ENCODE measurements around the gene KCNH3.

KCNH3 gene

DNA sequence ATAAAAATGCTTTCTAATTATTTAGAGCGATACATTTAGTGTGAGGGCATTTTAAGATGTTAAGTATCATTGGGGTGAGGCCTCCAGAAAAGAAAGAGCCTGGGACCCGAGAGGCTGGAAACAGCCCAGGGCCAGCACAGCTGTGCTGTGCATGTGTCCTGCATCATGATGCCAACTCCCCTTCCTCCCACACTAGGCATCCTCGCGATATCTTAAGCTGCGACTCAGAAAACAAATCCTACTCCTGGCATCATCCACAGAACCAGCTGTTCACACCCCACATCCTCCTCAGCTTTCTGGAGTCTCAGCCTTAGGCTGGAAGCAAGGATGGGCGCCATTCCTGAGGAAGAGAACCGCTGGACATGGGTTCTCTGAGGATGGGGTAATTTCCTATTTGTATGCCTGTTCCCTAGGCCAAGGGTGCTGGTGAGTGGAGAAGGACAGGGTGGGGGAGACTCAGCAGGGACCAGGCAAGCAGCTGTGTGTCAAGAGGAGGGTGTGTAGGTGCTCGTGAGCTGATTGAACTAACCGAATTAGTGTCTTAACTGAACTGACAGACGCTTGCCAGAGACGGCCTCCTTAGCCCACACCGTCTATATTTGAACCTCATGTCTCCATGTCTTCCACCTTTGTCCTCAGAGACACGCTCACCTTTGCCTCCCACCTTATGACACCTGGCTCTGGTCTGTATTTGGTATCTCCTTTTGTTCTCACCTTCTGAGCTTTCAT, 44.7 kb downstream of the KCNH3 start:
- Histone ChIP-seq H3K36me3 (ENCODE audit: low read depth) (no peaks in the 10 kb centered on the region; the same call in 1 of the 2 replicates), H3K4me3 (ENCODE audit: severe bottlenecking) (no peak overlapping the region), H3K9me3 (ENCODE audit: severe bottlenecking) (no peaks in the 10 kb centered on the region), H3K27ac (ENCODE audit: poor library complexity, severe bottlenecking) (no peak overlapping the region), H3K4me1 (ENCODE audit: insufficient read depth, poor library complexity, severe bottlenecking) (no peaks in the 10 kb centered on the region), H3K27me3 (ENCODE audit: insufficient read depth, poor library complexity, severe bottlenecking) (no peaks in the 10 kb centered on the region)
- TF ChIP-seq, protein P1, sequence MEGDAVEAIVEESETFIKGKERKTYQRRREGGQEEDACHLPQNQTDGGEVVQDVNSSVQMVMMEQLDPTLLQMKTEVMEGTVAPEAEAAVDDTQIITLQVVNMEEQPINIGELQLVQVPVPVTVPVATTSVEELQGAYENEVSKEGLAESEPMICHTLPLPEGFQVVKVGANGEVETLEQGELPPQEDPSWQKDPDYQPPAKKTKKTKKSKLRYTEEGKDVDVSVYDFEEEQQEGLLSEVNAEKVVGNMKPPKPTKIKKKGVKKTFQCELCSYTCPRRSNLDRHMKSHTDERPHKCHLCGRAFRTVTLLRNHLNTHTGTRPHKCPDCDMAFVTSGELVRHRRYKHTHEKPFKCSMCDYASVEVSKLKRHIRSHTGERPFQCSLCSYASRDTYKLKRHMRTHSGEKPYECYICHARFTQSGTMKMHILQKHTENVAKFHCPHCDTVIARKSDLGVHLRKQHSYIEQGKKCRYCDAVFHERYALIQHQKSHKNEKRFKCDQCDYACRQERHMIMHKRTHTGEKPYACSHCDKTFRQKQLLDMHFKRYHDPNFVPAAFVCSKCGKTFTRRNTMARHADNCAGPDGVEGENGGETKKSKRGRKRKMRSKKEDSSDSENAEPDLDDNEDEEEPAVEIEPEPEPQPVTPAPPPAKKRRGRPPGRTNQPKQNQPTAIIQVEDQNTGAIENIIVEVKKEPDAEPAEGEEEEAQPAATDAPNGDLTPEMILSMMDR (IDR thresholded peaks at IDR 0.05; ENCODE audit: poor library complexity, severe bottlenecking): no peak
- DNase-seq (ENCODE audit: low spot score) (no peak), ATAC-seq (ENCODE audit: low read depth) (no peak)

DNA sequence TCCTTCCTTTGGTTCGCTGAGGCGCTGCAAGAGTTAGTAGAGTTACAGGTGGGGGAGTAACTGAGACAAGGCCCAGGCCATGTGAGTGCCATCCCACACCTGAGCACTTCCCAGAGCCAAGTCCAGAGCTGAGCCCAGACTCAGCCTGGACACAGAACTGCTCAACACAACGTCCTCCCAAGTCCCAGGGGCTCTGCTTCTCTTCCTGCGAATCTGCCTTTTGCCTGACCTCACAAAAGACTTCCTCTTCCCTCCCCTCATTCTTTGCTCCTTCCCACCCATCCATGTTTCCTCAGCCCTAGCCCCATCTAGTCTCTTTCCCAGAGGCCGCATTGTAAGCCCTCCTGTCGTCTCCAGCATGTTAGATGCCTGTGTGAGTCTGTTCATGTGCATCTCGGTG, 45.8 kb downstream of the KCNH3 start:
- no peaks in the 10 kb centered on the region for H3K4me1 ChIP-seq (ENCODE audit: insufficient read depth, poor library complexity, severe bottlenecking)
- TF ChIP-seq, protein P1 (IDR thresholded peaks at IDR 0.05; ENCODE audit: poor library complexity, severe bottlenecking): no peak

DNA sequence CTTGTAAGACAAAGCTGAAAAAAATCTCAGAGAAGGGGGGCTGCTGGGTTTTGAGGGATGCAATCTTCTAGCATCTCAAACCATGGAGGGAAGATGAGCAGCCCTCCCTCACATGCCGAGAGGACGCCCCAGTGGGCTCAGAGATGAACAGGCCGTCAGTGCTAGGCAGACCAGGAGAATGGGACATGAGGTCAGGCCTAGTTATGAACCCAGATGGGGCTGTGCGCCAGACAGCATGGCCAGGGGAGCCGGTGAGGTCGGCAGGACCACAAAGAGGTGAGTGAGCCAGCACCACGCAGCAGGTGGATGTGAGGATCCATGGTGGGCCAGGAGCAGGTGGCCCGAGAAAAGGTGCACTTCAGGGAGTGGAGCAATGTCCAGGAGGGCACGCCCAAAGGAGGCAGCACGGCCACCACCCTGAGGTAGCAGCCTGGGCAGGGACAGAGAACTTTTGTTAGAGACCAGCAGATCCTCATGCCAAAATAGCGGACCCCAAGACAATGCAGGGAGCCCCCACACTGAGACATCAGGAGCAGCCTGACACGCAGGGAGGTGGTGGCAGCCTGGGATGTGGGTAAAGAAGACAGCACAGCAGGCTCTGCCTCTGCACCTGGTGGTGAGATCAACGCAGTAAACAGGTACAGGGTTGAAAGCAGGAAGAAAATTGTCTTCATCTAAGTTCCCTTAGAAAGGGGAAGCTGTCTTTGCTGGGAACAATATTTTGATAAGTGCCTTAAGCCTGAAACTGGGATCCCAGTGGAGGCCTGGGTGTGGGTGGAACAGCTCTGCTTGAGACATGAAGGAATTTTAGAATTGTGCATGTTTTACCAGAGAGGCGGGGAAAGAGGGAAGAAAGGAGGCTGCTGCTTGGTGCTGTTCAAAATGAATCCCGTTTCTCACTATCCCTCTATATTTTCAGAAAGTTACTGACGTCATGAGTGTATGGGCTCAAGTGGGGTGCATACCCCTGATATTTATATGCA, 46.9 kb downstream of the KCNH3 start:
- no peak for DNase-seq (ENCODE audit: low spot score)
- Histone ChIP-seq H3K27me3 (ENCODE audit: insufficient read depth, poor library complexity, severe bottlenecking) (no peaks in the 10 kb centered on the region), H3K4me3 (ENCODE audit: severe bottlenecking) (no peak overlapping the region), H3K27ac (ENCODE audit: poor library complexity, severe bottlenecking) (no peak overlapping the region), H3K4me1 (ENCODE audit: insufficient read depth, poor library complexity, severe bottlenecking) (no peaks in the 10 kb centered on the region), H3K36me3 (ENCODE audit: low read depth) (no peaks in the 10 kb centered on the region; the same call in 1 of the 2 replicates), H3K9me3 (ENCODE audit: severe bottlenecking) (no peaks in the 10 kb centered on the region)
- TF ChIP-seq, protein P1 (IDR thresholded peaks at IDR 0.05; ENCODE audit: poor library complexity, severe bottlenecking): no peak
- ATAC-seq (ENCODE audit: low read depth): no peak

More for the DNA sequence above, 45.8 kb downstream of the KCNH3 start:
- no peaks in the 10 kb centered on the region for H3K27me3 ChIP-seq (ENCODE audit: insufficient read depth, poor library complexity, severe bottlenecking)
- DNase-seq (ENCODE audit: low spot score) (no peak), ATAC-seq (ENCODE audit: low read depth) (no peak)
- H3K27ac ChIP-seq (ENCODE audit: poor library complexity, severe bottlenecking): no peak overlapping the region
- no peaks in the 10 kb centered on the region; the same call in 1 of the 2 replicates for H3K36me3 ChIP-seq (ENCODE audit: low read depth)
- H3K9me3 ChIP-seq (ENCODE audit: severe bottlenecking): no peaks in the 10 kb centered on the region
- H3K4me3 ChIP-seq (ENCODE audit: severe bottlenecking): no peak overlapping the region

DNA sequence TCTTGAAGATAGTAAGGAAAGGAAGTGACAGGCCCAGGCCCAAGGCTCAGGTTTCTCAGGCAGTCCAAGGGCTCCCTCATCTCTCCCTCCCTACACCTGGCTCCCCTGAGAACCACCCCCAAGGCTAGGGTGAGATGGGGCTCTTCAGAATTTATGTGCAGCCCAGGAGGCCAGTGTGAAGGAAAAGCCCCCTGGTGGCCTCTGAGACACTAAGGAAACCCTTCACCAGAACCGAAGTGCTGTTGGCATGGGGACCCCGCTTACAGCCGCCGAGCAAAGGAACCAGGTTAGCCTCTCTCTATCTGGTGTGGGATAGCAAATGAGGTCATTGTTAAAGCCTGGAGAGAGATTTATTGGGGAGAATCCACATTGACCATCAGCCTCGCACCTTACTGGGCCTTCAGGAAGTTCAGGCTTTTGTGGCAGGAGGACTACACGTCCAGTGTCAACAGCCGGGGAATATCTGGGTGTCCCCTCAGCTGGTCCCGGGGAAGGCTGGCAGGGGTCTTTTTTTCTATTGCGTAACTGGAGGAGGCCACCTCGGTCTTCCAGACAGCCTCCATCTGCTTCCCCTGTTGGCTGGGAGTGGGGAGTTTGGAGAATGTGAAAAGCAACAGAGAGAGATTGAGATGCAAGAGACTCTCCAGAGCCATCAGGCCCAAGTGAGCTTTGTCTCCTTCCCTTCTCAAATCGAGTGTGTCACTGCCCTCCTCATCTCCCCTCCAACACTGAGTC, 48.5 kb downstream of the KCNH3 start:
- H3K27ac ChIP-seq (ENCODE audit: poor library complexity, severe bottlenecking): no peak overlapping the region
- DNase-seq (ENCODE audit: low spot score) (no peak), ATAC-seq (ENCODE audit: low read depth) (no peak)
- no peaks in the 10 kb centered on the region for H3K9me3 ChIP-seq (ENCODE audit: severe bottlenecking)
- TF ChIP-seq, protein P1 (IDR thresholded peaks at IDR 0.05; ENCODE audit: poor library complexity, severe bottlenecking): no peak
- no peaks in the 10 kb centered on the region; the same call in 1 of the 2 replicates for H3K36me3 ChIP-seq (ENCODE audit: low read depth)
- H3K27me3 ChIP-seq (ENCODE audit: insufficient read depth, poor library complexity, severe bottlenecking): no peaks in the 10 kb centered on the region
- no peak overlapping the region for H3K4me3 ChIP-seq (ENCODE audit: severe bottlenecking)
- H3K4me1 ChIP-seq (ENCODE audit: insufficient read depth, poor library complexity, severe bottlenecking): no peaks in the 10 kb centered on the region

Data from RWPE2 (cell line).